Gastrocnemius medialis (tissue), 4 donors: ENCODE results near the gene ACSM4. TPM values are rescaled to one million over a fixed set of nuclear protein-coding genes. Genes with fewer than 3 reads are reported as not detected.

Source experiments
- ATAC-seq, 2 donors: fragments of 150-250 bp; one replicate each; pipeline ENCODE4 v1.9.1; 2016
- DNase-seq, 2 donors: peaks; one replicate each; pipeline ENCODE4 v3.0.0-alpha.2; 2019
- H3K27ac ChIP-seq, 4 donors: fragments of 200-600 bp; sonication (generic); 1 replicate in 1 of 4; 2 replicates in 3 of 4; pipeline ENCODE4 v1.5.1; 2016 to 2018; ENCODE audit warnings: mild to moderate bottlenecking in 2 of 4, moderate library complexity in 1 of 4
- H3K27me3 ChIP-seq, 3 donors: fragments of 200-600 bp; sonication (generic) in 2 of 3; 1 replicate in 1 of 3; 2 replicates in 2 of 3; pipeline versions ENCODE4 v1.5.1 to v1.6.0; 2016 to 2019; ENCODE audit warnings: mild to moderate bottlenecking in 1 of 3, moderate library complexity in 1 of 3
- H3K36me3 ChIP-seq, 2 donors: fragments of 200-600 bp; sonication (generic) in 1 of 2; one replicate each; pipeline ENCODE4 v1.5.1; 2017 to 2018
- H3K4me1 ChIP-seq, 2 donors: fragments of 200-600 bp; sonication (generic) in 1 of 2; one replicate each; pipeline ENCODE4 v1.5.1; 2016 to 2017; ENCODE audit warnings: mild to moderate bottlenecking in 2 of 2
- H3K4me3 ChIP-seq, 4 donors: fragments of 200-600 bp; sonication (generic) in 3 of 4; 1 replicate in 1 of 4; 2 replicates in 3 of 4; pipeline ENCODE4 v1.5.1; 2016 to 2019; ENCODE audit warnings: mild to moderate bottlenecking in 2 of 4
- H3K9me3 ChIP-seq, 3 donors: fragments of 200-600 bp; sonication (generic) in 2 of 3; 1 replicate in 1 of 3; 2 replicates in 2 of 3; pipeline ENCODE4 v1.5.1; 2016 to 2019
- POLR2A ChIP-seq, 2 donors: fragments of 450-650 bp; IDR thresholded peaks; one replicate each; pipeline ENCODE4 v1.6.1; 2017; ENCODE audit warnings: antibody characterized with exemption in 2 of 2, mild to moderate bottlenecking in 2 of 2, moderate library complexity in 2 of 2
- in situ Hi-C, 4 donors: fragments of 200-750 bp; cut with MboI; loops; one replicate each; pipeline versions ENCODE4 v1.15.0 to v1.8.0; 2017; ENCODE audit warnings: low sequenced_read_pairs in 4 of 4
- intact Hi-C: fragments of 100-400 bp; cut with DNase I; formaldehyde crosslinking; loops from one replicate; pipeline ENCODE4 v1.15.1; 2023; ENCODE audit warnings: low total_unique reads
- total RNA-seq, 4 donors: library from RNA; depleted of rRNA; stranded (reverse); fragments of >200 nt; gene quantifications; one replicate each; pipeline versions ENCODE4 v1.1.0 to v1.2.3, GENCODE V29; 2016
- TF ChIP-seq, protein P1 (sequence below), 5 experiments: fragments of 450-650 bp in 3 of 5; fragments of 200-600 bp in 2 of 5; sonication (generic) in 2 of 5; IDR thresholded peaks in 4 of 5; conservative IDR thresholded peaks in 1 of 5; 1 replicate in 4 of 5; 2 replicates in 1 of 5; pipeline ENCODE4 v1.5.1; 2016 to 2019; ENCODE audit warnings: antibody characterized with exemption in 5 of 5, mild to moderate bottlenecking in 3 of 5, moderate library complexity in 3 of 5

ACSM4 gene
- total RNA-seq = not detected

DNA sequence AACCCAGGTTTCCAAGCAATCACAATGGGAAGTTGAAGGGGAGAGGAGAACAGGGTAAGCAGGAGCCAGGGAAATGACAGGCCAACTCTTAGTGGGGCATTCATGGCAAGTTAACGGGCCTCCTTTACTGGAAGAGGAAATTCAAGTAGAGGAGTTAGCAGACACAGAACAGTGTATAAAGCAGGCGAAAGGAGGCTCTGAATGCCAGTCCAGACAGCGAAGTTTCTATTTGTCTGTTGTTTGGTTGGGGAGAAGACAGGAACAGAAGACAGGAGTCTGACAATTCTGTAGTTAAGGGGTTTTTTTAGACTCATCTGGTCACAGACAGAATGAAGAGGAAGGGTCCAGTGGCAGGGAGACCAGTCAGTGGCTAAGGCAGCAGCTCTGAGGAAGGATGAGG lies at the start of gene ACSM4:
TSS of gene ACSM4 (plus strand) at position 301 of the 400 bp plus-strand sequence. CDS start 260 bp downstream, outside the sequence.
- in situ Hi-C loops (no loop called here), intact Hi-C loops (no loop called here)

GRCh38 chr12:7259060-7259459 lies 44.8 kb upstream of the ACSM4 start:
- no peak for ATAC-seq
- Histone ChIP-seq H3K4me3 (no peak overlapping the region), H3K27me3 (no peaks in the 10 kb centered on the region), H3K4me1 (no peaks in the 10 kb centered on the region), H3K9me3 (no peaks in the 10 kb centered on the region), H3K27ac (no peak overlapping the region), H3K36me3 (no peaks in the 10 kb centered on the region)
- no peak for DNase-seq
- in situ Hi-C loops (no loop called here), intact Hi-C loops (no loop called here)
- no peak for TF ChIP-seq POLR2A (IDR thresholded peaks at IDR 0.05)
- TF ChIP-seq, protein P1, sequence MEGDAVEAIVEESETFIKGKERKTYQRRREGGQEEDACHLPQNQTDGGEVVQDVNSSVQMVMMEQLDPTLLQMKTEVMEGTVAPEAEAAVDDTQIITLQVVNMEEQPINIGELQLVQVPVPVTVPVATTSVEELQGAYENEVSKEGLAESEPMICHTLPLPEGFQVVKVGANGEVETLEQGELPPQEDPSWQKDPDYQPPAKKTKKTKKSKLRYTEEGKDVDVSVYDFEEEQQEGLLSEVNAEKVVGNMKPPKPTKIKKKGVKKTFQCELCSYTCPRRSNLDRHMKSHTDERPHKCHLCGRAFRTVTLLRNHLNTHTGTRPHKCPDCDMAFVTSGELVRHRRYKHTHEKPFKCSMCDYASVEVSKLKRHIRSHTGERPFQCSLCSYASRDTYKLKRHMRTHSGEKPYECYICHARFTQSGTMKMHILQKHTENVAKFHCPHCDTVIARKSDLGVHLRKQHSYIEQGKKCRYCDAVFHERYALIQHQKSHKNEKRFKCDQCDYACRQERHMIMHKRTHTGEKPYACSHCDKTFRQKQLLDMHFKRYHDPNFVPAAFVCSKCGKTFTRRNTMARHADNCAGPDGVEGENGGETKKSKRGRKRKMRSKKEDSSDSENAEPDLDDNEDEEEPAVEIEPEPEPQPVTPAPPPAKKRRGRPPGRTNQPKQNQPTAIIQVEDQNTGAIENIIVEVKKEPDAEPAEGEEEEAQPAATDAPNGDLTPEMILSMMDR (IDR thresholded peaks at IDR 0.05 in 4 of 5, conservative IDR thresholded peaks at IDR 0.05 in 1 of 5) = no peak

More for the DNA sequence above, at the start of gene ACSM4:
- Histone ChIP-seq H3K27me3 (no peaks in the 10 kb centered on the region), H3K36me3 (no peaks in the 10 kb centered on the region), H3K9me3 (no peaks in the 10 kb centered on the region), H3K4me1 (no peaks in the 10 kb centered on the region), H3K27ac (no peak within 1 kb of the TSS), H3K4me3 (no peak within 1 kb of the TSS)
- no peak for DNase-seq
- TF ChIP-seq, protein P1 (IDR thresholded peaks at IDR 0.05 in 4 of 5, conservative IDR thresholded peaks at IDR 0.05 in 1 of 5) = no peak
- TF ChIP-seq POLR2A (IDR thresholded peaks at IDR 0.05) = no peak
- ATAC-seq = no peak

DNA sequence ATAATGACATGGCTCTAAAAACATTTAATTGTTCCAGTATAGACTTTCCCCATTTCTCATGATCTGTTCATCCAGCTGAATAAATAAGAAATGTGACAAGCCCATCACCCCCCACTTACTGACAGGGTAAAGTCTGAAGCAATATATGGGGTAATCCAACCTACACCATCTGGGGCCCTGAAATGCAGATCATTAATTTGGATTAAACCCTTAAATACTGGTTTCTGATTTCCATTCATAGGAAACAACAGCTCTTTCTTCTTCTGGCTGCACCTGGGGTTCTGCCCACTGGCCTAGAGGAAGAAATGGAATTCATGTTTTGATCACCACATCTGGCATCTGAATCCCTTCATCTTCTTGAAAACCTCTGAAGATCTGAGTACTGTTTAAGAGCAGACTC lies 39.3 kb upstream of the ACSM4 start:
- intact Hi-C loops = no loop called here
- Histone ChIP-seq H3K27me3 (no peaks in the 10 kb centered on the region), H3K36me3 (no peaks in the 10 kb centered on the region), H3K9me3 (no peaks in the 10 kb centered on the region), H3K4me3 (no peak overlapping the region), H3K27ac (no peak overlapping the region), H3K4me1 (no peaks in the 10 kb centered on the region)
- TF ChIP-seq, protein P1 (IDR thresholded peaks at IDR 0.05 in 4 of 5, conservative IDR thresholded peaks at IDR 0.05 in 1 of 5) = no peak
- TF ChIP-seq POLR2A (IDR thresholded peaks at IDR 0.05) = no peak
- in situ Hi-C loops = no loop called here
- ATAC-seq (no peak), DNase-seq (no peak)

GRCh38 chr12:7265251-7265650 lies 38.6 kb upstream of the ACSM4 start:
- ATAC-seq (no peak), DNase-seq (no peak)
- H3K4me1 ChIP-seq = no peaks in the 10 kb centered on the region
- H3K36me3 ChIP-seq = no peaks in the 10 kb centered on the region
- H3K27ac ChIP-seq = no peak overlapping the region
- H3K27me3 ChIP-seq = no peaks in the 10 kb centered on the region
- intact Hi-C loops (no loop called here), in situ Hi-C loops (no loop called here)
- TF ChIP-seq POLR2A (IDR thresholded peaks at IDR 0.05) = no peak
- TF ChIP-seq, protein P1 (IDR thresholded peaks at IDR 0.05 in 4 of 5, conservative IDR thresholded peaks at IDR 0.05 in 1 of 5) = no peak
- H3K4me3 ChIP-seq = no peak overlapping the region
- H3K9me3 ChIP-seq = no peaks in the 10 kb centered on the region

- DNase-seq (no peak), ATAC-seq (no peak)
- no peak overlapping the region for H3K27ac ChIP-seq
- TF ChIP-seq, protein P1 (IDR thresholded peaks at IDR 0.05 in 4 of 5, conservative IDR thresholded peaks at IDR 0.05 in 1 of 5) = no peak
- no peak for TF ChIP-seq POLR2A (IDR thresholded peaks at IDR 0.05)
- in situ Hi-C loops = no loop called here
- no peaks in the 10 kb centered on the region for H3K27me3 ChIP-seq
- no peak overlapping the region for H3K4me3 ChIP-seq
- H3K4me1 ChIP-seq = no peaks in the 10 kb centered on the region
- no peaks in the 10 kb centered on the region for H3K9me3 ChIP-seq
- intact Hi-C loops = no loop called here
- no peaks in the 10 kb centered on the region for H3K36me3 ChIP-seq
These were observed 34.6 kb upstream of the ACSM4 start for GRCh38 chr12:7269273-7269672.
